Sigmoid colon (tissue), 7 donors: ENCODE data around the gene NCOA1. TPM values are rescaled to one million over a fixed set of nuclear protein-coding genes. Genes with fewer than 3 reads are reported as not detected.

Experiments used
- DNase-seq: peaks from one replicate; pipeline ENCODE4 v3.0.0-alpha.2; 2019
- H3K27ac ChIP-seq, 4 donors: fragments of 200-600 bp; sonication (generic); one replicate each; pipeline ENCODE4 v1.5.1; 2016 to 2019; ENCODE audit warnings: mild to moderate bottlenecking in 1 of 4
- H3K27me3 ChIP-seq, 3 donors: fragments of 200-600 bp; sonication (generic); one replicate each; pipeline ENCODE4 v1.5.1; 2019; ENCODE audit warnings: mild to moderate bottlenecking in 1 of 3
- H3K36me3 ChIP-seq, 4 donors: fragments of 200-600 bp; sonication (generic); one replicate each; pipeline ENCODE4 v1.5.1; 2016 to 2019
- H3K4me1 ChIP-seq, 4 donors: fragments of 200-600 bp; sonication (generic); one replicate each; pipeline ENCODE4 v1.5.1; 2017 to 2019
- H3K4me3 ChIP-seq, 4 donors: fragments of 200-600 bp; sonication (generic); one replicate each; pipeline ENCODE4 v1.5.1; 2017 to 2019; ENCODE audit warnings: mild to moderate bottlenecking in 2 of 4, moderate library complexity in 1 of 4
- H3K9me3 ChIP-seq, 4 donors: fragments of 200-600 bp in 3 of 4; sonication (generic) in 3 of 4; one replicate each; pipeline versions ENCODE4 v1.5.1 to v1.6.1; 2013 to 2019
- EP300 ChIP-seq, 4 donors: sonication (generic); formaldehyde crosslinking; IDR thresholded peaks; one replicate each; pipeline ENCODE4 v1.6.1; 2017; ENCODE audit warnings: antibody characterized with exemption in 4 of 4
- POLR2A ChIP-seq, 2 donors: fragments of 450-650 bp; IDR thresholded peaks; one replicate each; pipeline ENCODE4 v1.6.1; 2016; ENCODE audit warnings: antibody characterized with exemption in 2 of 2, mild to moderate bottlenecking in 2 of 2, moderate library complexity in 2 of 2
- POLR2AphosphoS5 ChIP-seq, 4 donors: sonication (generic); formaldehyde crosslinking; IDR thresholded peaks; one replicate each; pipeline ENCODE4 v1.6.1; 2017; ENCODE audit warnings: antibody characterized with exemption in 4 of 4
- WGBS, 2 donors: extraction: QIAGEN DNeasy Blood & Tissue Kit; methylation state at CpG; one replicate each; pipeline ENCODE4 v1.1.7; 2013; 5-methylcytosine and 5-hydroxymethylcytosine counted together
- intact Hi-C: fragments of 100-400 bp; cut with DNase I; formaldehyde crosslinking; loops from one replicate; pipeline ENCODE4 v1.15.1; 2023
- polyA plus RNA-seq, 3 donors: library from polyadenylated mRNA; stranded (reverse); fragments of 200-250 nt; gene quantifications; one replicate each; pipeline ENCODE4 v1.2.3, GENCODE V29; 2013
- total RNA-seq, 4 donors: library from RNA; depleted of rRNA; stranded (reverse); fragments of >200 nt; gene quantifications; one replicate each; pipeline ENCODE4 v1.1.0, GENCODE V29; 2016
- TF ChIP-seq, protein P1 (sequence below), 4 experiments: fragments of 450-650 bp in 3 of 4; fragments of 200-600 bp in 1 of 4; IDR thresholded peaks; one replicate each; pipeline ENCODE4 v1.5.1; 2016 to 2019; ENCODE audit warnings: antibody characterized with exemption in 4 of 4, mild to moderate bottlenecking in 3 of 4, moderate library complexity in 2 of 4
- donor health status: healthy with polysubstance abuse.
- donor health status: Bipolar disorder and iron deficiency.
- donor health status: healthy.

The NCOA1 gene
- total and polyA plus RNA-seq, 7 donors, result 11.3 to 61.7 (median 49.2) TPM

DNA sequence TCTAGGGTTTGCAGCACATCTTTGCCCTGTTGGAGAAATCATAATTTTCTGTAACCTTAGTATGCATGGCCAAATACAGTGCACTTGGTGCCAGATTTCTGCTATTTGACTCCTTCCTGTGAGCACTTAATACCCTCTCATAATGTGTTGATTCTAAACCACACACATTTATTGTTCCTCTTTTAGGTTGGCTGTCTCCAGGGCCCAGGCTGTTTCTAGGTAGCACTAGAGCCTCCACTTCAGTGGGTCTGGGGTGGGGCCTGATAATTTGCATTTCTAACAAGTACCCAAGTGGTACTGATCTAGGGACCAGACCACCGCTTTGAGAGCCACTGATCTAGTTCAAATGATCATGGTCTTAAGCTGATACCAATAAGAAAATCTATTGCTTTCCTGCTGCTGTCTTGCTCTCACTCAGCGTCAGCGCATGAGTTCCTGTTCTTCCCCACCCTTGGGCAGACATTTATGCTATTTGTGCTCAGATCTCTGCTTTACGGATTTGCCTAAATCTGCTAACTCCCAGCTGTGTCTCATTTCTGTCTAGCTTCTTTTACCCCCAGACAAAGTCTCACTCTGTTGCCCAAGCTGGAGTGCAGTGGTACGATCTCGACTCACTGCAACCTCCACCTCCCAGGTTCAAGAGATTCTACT, 294.7 kb downstream of the NCOA1 start:
- Histone ChIP-seq H3K4me3 (no peak overlapping the region), H3K27ac (no peak overlapping the region), H3K27me3 (no peaks in the 10 kb centered on the region), H3K9me3 (no peaks in the 10 kb centered on the region), H3K36me3 (no peaks in the 10 kb centered on the region), H3K4me1 (no peaks in the 10 kb centered on the region)
- TF ChIP-seq, protein P1, sequence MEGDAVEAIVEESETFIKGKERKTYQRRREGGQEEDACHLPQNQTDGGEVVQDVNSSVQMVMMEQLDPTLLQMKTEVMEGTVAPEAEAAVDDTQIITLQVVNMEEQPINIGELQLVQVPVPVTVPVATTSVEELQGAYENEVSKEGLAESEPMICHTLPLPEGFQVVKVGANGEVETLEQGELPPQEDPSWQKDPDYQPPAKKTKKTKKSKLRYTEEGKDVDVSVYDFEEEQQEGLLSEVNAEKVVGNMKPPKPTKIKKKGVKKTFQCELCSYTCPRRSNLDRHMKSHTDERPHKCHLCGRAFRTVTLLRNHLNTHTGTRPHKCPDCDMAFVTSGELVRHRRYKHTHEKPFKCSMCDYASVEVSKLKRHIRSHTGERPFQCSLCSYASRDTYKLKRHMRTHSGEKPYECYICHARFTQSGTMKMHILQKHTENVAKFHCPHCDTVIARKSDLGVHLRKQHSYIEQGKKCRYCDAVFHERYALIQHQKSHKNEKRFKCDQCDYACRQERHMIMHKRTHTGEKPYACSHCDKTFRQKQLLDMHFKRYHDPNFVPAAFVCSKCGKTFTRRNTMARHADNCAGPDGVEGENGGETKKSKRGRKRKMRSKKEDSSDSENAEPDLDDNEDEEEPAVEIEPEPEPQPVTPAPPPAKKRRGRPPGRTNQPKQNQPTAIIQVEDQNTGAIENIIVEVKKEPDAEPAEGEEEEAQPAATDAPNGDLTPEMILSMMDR (IDR thresholded peaks at IDR 0.05), result no peak
- TF ChIP-seq EP300 (IDR thresholded peaks at IDR 0.05) (no peak), POLR2AphosphoS5 (IDR thresholded peaks at IDR 0.05) (no peak), POLR2A (IDR thresholded peaks at IDR 0.05) (no peak)
- intact Hi-C loops, result no loop called here
- 71 to 92% methylated on average over 6 of the region's 6 CpGs for WGBS, 2 donors
- no peak for DNase-seq

DNA sequence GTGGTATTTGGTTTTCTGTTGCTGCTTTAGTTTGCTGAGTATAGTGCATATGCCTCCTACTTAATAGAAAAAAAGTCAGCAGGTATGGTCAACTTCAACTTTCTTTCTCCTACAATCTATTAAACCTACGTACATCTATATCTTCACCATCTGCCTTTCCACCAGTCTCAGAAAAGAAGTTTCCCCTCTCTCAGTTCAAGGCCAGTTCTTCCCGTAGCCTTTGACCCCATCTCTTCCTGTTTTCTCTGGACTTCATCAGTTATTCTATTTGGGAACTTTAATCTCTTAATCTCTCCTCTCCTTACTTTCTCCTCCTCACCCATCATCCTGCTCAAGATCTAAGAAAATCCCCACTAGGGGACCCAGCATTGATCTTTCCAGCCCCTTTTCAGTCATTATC, 296.5 kb downstream of the NCOA1 start:
- no peak overlapping the region for H3K27ac ChIP-seq
- H3K9me3 ChIP-seq, result no peaks in the 10 kb centered on the region
- TF ChIP-seq, protein P1 (IDR thresholded peaks at IDR 0.05), result no peak
- no peak for TF ChIP-seq EP300 (IDR thresholded peaks at IDR 0.05)
- TF ChIP-seq POLR2AphosphoS5 (IDR thresholded peaks at IDR 0.05), result no peak
- TF ChIP-seq POLR2A (IDR thresholded peaks at IDR 0.05), result no peak
- H3K36me3 ChIP-seq, result no peaks in the 10 kb centered on the region
- H3K4me3 ChIP-seq, result no peak overlapping the region
- DNase-seq, result no peak
- intact Hi-C loops, result no loop called here
- WGBS, 2 donors, result 85 to 89% methylated on average over 2 of the region's 2 CpGs
- H3K4me1 ChIP-seq, result peaks cover 0 to 7% (median 4%) of the 10 kb centered on the region in 4 donors
- H3K27me3 ChIP-seq, result no peaks in the 10 kb centered on the region

DNA sequence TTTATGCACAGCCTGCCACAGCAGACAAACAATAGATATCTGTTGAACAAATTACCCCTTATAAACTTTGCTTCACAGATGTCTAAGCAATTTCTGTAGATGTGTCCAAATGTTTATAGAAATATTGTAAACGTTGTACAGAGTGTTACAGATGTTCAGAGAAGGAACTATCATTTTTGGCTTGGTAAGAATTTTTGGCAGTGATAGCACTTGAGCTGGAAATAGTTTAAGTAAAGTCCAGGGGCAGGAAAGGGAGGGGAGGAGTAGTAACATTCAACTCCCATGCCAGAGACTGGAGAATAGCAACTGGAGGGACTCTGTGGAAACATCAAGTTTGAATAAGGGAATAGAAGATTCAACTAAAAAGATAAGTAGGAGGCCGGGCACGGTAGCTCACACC, 297.8 kb downstream of the NCOA1 start:
- intact Hi-C loops, result no loop called here
- Histone ChIP-seq H3K4me3 (no peak overlapping the region), H3K4me1 (peaks cover 0 to 12% (median 10%) of the 10 kb centered on the region in 4 donors), H3K27ac (no peak overlapping the region), H3K36me3 (no peaks in the 10 kb centered on the region), H3K9me3 (no peaks in the 10 kb centered on the region), H3K27me3 (no peaks in the 10 kb centered on the region)
- no peak for TF ChIP-seq EP300 (IDR thresholded peaks at IDR 0.05)
- TF ChIP-seq, protein P1 (IDR thresholded peaks at IDR 0.05), result no peak
- no peak for DNase-seq
- WGBS, 2 donors, result 61 to 65% methylated on average over 3 of the region's 3 CpGs

DNA sequence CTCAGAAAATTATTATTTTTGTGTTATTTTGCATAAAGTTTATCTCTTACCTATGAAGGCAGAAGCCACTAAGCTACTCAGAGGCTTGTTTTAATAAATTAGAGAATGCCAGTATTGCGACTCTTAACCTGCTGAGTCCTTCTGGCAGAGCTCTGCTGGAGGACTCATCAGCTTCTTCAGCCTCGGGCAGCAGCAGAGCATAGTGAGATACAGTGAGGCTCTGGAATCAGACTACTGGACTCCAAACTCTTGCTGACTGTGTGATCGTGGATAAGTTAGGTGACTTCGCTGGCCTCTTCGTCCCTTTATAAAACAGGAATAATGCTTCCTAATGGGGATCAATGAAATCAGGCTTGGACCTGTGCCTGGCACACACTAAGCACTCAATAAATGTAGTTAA, 300.4 kb downstream of the NCOA1 start:
- intact Hi-C loops, result loop anchor here (10.0 kb wide), 1 partner anchor 667 kb away; the partner anchor contains the start of genes FAM228B and PFN4
- H3K9me3 ChIP-seq, result no peaks in the 10 kb centered on the region
- TF ChIP-seq POLR2AphosphoS5 (IDR thresholded peaks at IDR 0.05) (no peak), POLR2A (IDR thresholded peaks at IDR 0.05) (no peak), EP300 (IDR thresholded peaks at IDR 0.05) (no peak)
- TF ChIP-seq, protein P1 (IDR thresholded peaks at IDR 0.05), result no peak
- DNase-seq, result no peak
- no peak overlapping the region for H3K27ac ChIP-seq
- H3K36me3 ChIP-seq, result no peaks in the 10 kb centered on the region
- no peaks in the 10 kb centered on the region for H3K27me3 ChIP-seq
- WGBS, 2 donors, result 95 to 97% methylated on average over 5 of the region's 5 CpGs
- peaks cover 0 to 17% (median 13%) of the 10 kb centered on the region in 4 donors for H3K4me1 ChIP-seq
- H3K4me3 ChIP-seq, result no peak overlapping the region

DNA sequence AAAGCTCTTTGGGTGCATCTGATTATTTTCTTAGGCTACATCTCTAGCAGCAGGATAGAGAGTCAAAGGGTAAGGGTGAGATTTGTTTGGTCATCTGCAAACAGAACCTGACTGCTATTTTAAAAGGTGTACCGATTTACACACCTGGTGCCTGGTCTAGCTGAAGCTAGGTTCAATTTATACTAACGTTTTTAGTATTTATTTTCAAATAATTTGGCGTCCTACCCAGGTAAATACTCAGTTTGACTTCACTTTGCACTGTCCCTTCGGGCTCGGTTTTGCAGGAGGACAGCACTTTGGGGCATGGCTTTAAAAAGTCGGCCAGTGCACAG, 301.5 kb downstream of the NCOA1 start:
- WGBS, 2 donors, result 1 to 5% methylated on average over 6 of the region's 6 CpGs
- Histone ChIP-seq H3K4me1 (peaks cover 0 to 17% (median 13%) of the 10 kb centered on the region in 4 donors), H3K27me3 (no peaks in the 10 kb centered on the region), H3K36me3 (no peaks in the 10 kb centered on the region), H3K9me3 (no peaks in the 10 kb centered on the region), H3K27ac (peak overlapping the region; percentile 92 to 98 (median 97)), H3K4me3 (peak overlapping the region; percentile 57 to 81 (median 75))
- intact Hi-C loops, result loop anchor here (2.0 to 10.0 kb wide), 2 partner anchors 302 to 668 kb away; partner anchors contain the start of genes FAM228B, NCOA1 and PFN4
- DNase-seq, result no peak
- TF ChIP-seq POLR2A (IDR thresholded peaks at IDR 0.05) (no peak), POLR2AphosphoS5 (IDR thresholded peaks at IDR 0.05) (no peak), EP300 (IDR thresholded peaks at IDR 0.05) (no peak)
